NAMALWA (cell line): ENCODE data around the gene ZNF677.
"Not testable (repeated sequence)": the region's sequence is repeated elsewhere in the genome, so short reads cannot be mapped to it uniquely, and the experiment has no call there.

Experiments
- DNase-seq: peaks from one replicate; pipeline ENCODE4 v3.0.0-alpha.2; 2015; ENCODE audit warnings: low spot score

Gene ZNF677

GRCh38 chr19:53193535-53194222 lies 61.0 kb downstream of the ZNF677 start:
- no peak for DNase-seq

GRCh38 chr19:53192771-53193534 lies 61.7 kb downstream of the ZNF677 start, which contains the start of gene ZNF665:
Gene ZNF665, minus strand, starts transcription at chr19:53193358. Its CDS starts 10,460 bp downstream, at chr19:53182898.
- peak; percentile 81 for DNase-seq

- DNase-seq, result no peak
Measured at GRCh38 chr19:53190253-53190652, 64.4 kb downstream of the ZNF677 start.

- DNase-seq, result not testable (repeated sequence)
Measured at GRCh38 chr19:53189691-53190198, 64.9 kb downstream of the ZNF677 start.
